Measurements from ENCODE around the gene MUC21.
"Not testable (repeated sequence)": the region's sequence is repeated elsewhere in the genome, so short reads cannot be mapped to it uniquely, and the experiment has no call there.

- not testable (repeated sequence) for TF ChIP-seq CTCF (IDR thresholded peaks at IDR 0.05); TAF1 (IDR thresholded peaks at IDR 0.05; ENCODE audit: borderline replicate concordance, low read depth, low read length); IRF3 (IDR thresholded peaks at IDR 0.05; ENCODE audit: low read depth, low read length); GABPA (IDR thresholded peaks at IDR 0.05; ENCODE audit: low read depth); MAX (IDR thresholded peaks at IDR 0.05; ENCODE audit: low read depth); POLR2AphosphoS5 (IDR thresholded peaks at IDR 0.05; ENCODE audit: low read depth, low read length); EZH2phosphoT487 (IDR thresholded peaks at IDR 0.05; ENCODE audit: borderline replicate concordance, low read depth); REST (IDR thresholded peaks at IDR 0.05; ENCODE audit: low read depth, low read length); TEAD4 (IDR thresholded peaks at IDR 0.05; ENCODE audit: borderline replicate concordance, insufficient read depth)
These were observed 38.4 kb downstream of the MUC21 start for GRCh38 chr6:31021705-31022531.

All from SK-N-SH (cell line).